HG03066 (cell line): ENCODE results near the gene MOB3B.

ENCODE experiments used
- ATAC-seq: cut with Tn5 transposase; IDR thresholded peaks from one replicate; pipeline ENCODE4 v1.9.1; 2021; ENCODE audit warnings: low read depth; ENCODE audit not compliant: unreplicated experiment

The MOB3B gene

DNA sequence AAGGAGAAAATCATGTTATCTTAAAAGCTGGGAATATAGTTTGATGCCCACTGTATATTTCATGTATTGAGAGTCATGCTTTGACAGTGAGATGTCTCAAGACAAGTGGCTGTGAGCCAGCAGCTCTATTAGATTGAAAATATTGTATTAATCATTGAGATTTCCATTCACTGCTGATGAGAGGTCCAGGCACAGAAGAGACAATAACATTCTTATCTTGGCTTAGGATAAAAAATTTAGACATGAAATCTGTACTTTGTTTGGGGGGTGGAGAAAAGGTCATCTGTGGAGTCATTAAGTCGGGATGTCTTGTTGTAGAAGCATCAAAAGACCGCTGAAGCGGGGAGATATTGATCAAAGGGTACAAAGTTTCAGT, 134.8 kb downstream of the MOB3B start:
- ATAC-seq: no peak

DNA sequence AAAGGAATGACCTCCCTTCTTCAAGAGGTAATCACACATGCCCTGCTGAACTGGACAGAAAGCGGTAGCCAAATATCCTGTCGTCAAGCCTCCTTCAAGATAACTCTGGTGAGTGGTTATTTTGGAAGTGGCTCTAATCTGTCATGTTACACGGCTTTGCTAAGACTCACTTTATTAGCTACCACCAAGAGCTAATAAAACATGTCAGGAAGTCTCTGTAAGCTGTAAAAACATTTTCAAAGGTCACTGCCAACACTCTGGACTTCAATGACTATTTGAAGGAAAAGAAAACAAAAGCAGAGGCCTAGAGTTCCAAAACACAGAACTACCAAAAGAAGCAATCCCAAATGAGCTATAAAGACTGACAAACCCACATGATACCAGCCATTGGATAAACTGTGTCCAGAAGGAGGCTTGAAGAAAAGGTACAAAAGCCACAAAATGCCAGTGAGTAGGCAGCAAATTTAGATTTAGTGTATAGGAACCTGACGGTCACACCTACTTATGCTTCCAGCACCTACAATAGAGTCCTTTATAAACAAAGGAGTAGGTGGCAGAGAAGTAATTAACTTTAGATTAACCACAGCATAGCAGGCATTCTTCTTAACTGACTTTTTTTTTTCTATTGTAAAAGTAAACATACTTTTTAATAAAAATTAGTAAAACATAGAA, 135.3 kb downstream of the MOB3B start:
- no peak for ATAC-seq

DNA sequence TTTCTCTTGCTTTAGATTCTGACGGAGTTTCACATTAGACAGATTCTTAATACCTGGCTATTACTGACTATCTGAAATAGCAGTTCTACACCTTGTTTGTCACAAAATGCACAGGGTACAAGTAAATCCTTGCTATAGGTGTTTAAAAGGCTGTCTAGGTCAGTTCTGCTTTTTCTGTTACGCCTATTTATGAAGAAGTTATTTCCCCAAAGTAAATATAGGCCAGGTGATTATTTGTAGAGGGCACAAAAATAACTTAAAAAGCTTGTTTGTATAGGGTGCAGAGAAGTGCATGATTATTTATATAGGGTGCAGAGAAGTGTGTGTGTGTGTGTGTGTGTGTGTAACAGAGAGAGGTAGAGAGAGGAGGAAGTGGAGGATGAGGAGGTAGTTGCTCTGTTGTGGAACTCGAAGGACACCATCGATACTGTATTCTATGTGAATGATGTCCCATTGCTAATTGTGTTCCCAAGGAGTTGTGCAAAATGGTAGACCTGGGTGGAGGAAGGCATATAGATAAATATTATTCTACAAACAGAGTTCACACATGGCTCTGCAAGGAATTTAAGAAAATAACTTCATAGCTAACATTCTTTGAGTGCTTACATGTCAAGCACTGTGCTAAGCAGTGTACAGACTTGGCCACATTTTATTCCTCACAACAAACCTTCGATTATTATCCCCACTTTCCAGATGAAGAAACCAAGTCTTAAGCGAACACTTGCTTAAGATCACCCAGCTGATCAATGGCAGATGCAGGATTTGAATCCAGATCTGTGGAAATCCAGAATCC, 136.4 kb downstream of the MOB3B start:
- ATAC-seq: no peak

DNA sequence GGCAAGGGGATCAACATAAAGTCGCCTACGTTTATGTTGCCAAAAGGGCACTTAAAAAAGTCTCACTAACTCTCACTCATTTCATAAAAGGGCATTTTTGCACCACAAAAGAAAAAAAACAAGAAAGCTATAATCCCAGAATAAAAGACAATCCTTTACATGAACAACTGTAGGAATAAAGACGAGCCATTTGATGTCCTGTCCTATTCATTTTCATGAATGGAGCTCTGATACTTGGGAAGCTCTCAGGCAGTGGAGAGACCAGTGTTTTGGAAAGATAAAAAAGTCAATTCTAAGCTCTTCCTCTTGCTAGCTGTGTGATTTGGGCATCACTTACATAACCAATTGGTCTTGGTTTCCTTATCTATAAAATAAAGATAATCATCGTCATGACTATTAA, 137.2 kb downstream of the MOB3B start:
- no peak for ATAC-seq

DNA sequence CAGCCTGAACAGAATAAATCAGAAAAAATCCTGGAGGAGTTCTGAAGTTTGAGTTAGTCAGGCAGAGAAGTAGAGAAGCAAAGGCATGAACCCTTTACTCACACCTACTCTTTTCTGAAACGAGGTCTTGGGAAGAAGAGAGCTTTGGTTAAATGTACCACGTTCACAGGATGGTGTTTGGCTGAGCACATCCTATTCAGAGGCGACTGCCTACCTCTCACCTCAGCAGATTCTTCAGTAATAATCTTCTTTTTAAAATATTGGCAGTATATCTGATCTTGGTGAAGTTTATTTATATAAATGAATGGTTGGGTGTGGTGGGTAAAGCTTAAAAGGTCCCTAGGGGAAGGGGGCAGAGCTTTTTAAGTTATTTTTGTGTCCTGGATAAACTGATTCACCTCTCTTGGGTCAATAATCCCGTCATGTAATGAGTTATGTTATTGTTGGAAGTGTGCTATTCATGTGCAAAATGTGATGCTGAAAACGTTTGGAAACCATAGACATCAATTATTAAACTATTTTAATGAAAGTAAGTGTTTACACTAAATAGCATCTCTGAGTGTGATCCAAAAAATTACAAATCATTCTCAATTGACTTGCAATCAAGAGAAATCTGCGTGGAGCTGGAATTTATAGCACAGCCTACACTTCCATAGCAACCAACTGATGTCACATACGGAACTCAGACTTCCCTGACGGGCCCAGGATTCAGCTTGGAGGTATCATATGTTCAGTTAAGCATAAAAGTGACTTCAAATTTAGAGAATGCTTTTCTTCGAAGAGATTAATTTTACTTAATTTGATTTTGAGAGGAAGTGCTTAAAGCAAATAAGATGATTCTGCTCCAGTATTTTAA, 138.3 kb downstream of the MOB3B start:
- no peak for ATAC-seq

DNA sequence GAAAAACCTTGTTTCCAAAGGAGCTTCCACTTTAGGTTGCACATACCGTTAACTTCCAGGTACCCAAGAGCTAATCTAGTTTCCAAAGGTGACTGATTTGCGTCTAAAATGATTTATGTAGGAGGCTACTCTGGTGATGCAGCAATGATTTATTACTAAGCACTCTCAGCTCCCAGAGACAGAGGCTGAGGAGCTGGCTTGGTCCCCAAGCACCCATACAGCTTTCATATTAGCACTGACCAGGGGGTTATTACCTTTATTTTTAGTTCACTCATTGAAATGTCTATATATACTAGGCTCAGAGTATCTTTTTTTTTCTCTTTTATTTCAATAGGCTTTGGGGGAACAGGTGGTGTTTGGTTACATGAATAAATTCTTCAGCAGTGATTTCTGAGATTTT, 141.5 kb downstream of the MOB3B start:
- no peak for ATAC-seq

DNA sequence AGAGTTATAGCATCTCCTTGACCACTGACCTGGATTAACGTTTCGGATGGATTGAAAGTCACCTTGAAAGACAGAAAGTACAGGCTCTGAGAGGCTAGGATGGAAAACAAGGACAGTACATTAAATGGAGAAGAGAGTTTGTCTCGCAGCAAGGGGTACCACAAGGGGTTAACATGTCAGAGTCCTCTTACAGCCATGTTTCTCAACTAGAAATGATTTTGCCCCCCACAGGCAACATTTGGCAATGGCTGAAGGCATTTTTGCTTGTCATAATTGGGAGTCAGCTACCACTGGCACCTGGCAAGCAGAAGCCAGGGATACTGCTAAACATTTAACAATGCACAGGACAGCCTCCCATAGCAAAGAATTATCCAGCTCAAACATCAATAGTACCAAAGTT, 141.9 kb downstream of the MOB3B start:
- no peak for ATAC-seq

DNA sequence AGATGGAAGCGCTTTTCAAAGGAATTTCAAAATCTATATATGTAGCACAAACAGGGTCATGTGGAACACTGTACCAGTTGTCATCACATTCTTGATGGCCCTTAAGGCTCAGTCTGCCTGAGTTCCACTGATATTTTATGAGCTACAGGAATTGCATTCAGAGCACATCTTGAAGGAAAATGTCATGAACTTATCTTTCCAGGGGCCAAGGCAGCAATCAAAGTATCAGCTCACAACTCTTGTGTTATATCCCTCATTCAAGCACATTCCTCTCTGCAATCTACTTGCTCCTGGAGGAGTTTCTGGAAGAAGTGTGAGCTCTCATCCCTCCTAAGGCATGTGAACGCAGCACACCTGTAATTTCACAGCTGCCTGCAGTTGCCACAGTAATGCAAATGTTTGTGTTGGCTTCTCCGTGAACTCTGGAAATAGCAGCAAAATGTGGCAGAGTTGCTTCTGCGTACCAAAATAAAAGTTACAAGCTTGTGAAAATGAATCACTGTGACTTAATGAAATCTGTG, 143.0 kb downstream of the MOB3B start:
- no peak for ATAC-seq

DNA sequence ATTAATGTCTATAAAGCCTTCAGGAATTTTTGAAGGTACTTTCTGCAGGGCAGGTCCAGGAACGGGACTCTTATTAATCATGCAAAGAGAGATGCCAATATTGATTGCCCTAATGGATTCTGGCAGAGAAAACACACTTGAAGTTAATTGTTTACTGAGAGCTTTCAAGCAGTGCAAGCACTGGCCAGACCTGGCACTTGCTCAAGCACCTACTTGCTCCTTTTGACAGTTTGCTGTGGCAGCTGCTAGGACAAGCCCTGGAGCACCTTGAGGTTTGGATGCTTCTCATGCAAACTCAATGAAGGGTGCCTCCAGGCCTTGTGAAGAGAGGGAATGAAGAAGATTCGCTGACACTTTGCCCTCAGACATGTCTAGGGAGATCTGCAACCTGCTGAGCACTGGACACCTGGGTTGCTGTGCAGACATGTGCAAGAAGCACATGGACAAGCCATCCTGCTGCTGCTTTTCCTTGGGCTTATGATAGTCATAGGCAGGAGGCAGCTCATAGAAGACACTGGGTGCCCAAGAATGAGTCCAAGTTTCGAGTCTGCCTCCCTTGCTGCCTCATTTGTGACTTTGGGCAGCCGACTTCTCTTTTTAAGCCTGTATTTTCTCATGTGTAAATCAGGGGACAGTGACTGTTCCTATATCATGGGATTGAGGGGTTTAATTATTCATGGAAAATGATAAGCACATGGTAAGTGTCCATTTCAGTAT, 143.8 kb downstream of the MOB3B start:
- ATAC-seq: no peak

DNA sequence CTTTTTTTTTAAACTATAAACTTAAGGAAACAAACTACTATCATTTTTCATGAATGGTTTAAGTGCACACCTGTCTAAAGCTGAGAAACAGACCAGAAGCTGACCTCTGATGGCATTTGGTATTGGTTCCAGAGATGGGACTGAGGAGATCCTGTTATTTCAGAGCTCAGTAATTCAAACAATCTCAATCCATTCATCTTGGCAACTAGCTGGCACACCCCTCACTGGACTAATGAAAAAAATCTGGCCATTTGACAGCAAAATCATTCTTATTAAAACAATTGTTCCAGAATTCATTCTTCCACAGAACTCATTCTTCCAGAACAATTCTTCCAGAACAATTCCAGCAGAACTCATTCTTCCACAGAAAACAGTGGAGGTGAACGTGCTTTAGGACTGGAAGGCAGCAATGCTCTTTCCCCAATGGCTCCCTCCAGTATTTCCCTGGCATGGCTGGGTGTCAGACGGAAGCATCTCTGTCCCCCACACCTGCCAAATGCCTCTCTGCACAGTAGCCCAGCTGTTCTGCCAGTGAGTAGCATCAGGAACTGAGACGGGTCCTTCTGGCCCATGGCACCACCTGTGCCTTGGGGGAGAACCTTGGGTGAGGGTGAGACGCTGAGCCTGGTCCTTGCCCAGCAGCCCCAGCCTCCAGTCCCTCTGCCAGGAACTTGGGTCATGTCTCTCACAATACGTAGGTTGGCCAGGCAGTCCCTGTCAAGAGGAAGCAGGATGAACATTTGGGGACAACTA, 145.2 kb downstream of the MOB3B start:
- ATAC-seq: no peak

DNA sequence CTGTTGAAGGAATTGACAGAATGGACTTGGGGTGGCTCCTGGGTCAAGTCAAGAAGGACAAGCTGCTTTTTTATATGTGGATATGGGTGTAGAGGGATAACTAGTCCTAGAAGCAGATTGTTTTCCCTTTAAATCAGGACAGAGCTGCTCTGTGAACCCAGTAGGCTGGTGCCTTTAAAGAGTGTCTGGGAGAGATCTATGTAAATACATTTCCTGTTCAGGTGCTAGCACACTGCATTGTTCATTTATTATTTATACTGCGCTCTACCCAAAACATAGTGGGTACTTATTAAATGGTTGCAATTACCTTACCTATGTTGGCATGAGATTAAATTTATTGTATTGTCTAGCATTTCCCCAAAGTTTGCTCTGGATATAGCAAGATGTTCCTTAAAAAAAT, 146.1 kb downstream of the MOB3B start:
- ATAC-seq: no peak

DNA sequence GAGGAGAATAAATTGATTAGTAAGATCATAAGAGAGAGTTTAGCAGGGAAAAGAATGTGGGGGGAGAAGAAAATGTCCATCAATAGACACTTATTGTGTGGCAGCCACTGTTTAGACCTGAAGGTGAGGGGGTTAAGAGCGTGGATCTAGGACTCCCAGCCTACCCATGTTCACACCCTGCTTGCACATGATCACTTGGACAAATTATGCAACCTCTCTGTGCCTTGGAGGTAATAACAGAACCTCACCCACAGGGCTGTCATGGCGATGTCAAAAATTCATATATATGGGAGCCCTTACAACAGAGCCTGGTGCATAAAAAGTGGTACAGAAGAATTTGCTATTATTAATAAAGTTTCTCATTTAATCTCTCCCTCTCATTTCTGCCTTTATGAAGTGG, 146.6 kb downstream of the MOB3B start:
- no peak for ATAC-seq

DNA sequence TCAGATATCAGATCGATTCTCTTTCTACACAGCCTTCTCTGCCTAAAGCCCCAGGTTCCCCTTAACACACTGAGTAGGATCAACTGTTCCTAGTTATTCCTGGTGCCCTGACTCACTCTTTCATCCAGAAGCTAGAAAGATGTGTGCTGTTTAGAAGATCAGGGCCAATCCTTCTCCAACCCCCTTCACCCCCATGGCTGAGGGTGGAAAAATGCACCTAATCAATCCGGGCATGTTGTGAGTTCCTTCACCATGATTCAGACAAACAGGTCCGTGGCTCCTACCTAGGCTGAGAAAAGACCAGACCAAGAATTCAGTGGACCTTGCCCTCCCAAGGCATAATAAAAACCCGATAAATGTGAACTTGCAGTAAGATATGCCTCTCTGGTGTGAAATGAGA, 147.3 kb downstream of the MOB3B start:
- no peak for ATAC-seq

DNA sequence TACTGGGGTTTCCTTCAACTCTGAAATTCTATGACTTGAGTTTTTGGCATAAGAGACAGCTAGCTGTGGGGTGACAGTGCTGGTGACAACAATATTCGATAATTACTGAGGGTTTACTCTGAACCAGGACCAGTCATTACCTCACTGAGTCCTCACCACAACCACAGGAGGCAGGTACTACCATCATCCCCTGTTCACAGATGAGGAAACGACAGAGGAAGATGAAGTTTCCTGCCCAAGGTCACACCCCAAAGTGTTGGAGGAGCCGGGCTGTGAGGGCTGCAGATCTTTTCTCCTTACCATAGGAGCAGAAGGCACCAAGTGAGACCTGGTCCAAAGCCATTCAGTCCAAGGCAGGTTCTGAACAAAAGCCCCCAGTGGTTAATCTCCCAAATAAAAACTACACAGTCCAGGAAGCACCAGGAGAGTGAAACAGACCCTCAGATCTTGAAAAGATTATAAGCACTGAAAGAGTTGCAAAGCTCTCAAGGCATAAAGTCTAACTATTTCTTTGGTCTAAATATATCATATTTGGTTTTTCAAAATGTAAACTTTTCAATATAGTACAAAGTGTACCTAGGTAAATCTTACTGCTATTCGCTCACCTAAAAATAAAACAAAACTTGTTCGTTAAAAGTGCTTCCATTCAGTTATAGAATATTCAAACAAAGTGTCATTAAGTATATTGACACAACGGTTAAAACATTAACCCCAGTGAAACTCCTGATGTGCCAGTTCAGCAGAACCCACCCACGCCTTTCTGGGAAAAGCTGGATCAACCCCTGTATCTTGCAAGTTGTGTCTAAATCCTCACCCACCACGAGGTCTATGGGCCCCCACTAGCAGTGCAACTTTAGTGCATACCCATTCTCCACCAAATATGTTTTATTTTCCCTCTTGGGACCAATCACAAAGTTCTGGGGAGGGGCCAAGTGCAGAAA, 150.0 kb downstream of the MOB3B start:
- no peak for ATAC-seq

DNA sequence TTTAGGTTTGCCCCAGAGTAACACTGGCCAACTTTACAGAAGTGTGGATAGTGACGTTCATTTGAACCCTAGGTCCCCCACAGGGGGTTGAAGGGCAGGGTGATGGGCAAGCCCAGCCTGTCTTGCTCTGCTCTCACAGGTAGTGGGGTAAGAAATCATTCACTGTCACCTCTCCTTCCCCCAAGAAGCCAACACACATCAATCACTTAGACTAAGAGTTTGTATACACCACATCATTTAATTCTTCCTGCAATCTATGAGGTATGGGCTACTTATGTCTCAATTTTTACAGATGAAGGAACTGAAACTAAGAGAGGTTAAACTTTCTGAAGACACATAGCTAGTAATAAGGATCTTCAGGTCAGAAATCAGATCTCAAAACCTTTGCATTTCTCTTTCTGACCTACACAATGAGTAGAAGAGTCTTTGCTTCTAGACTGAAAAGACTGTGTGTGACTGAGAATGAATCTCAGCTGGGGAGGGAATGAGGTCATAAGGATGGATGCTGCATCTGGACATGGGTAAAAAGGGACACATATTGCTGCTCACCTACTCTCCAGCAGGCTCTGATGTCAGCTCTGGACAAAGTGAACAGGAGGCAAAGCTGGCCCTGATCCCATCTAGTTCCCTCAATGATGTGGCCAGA, 151.7 kb downstream of the MOB3B start:
- ATAC-seq: peak; percentile 78

DNA sequence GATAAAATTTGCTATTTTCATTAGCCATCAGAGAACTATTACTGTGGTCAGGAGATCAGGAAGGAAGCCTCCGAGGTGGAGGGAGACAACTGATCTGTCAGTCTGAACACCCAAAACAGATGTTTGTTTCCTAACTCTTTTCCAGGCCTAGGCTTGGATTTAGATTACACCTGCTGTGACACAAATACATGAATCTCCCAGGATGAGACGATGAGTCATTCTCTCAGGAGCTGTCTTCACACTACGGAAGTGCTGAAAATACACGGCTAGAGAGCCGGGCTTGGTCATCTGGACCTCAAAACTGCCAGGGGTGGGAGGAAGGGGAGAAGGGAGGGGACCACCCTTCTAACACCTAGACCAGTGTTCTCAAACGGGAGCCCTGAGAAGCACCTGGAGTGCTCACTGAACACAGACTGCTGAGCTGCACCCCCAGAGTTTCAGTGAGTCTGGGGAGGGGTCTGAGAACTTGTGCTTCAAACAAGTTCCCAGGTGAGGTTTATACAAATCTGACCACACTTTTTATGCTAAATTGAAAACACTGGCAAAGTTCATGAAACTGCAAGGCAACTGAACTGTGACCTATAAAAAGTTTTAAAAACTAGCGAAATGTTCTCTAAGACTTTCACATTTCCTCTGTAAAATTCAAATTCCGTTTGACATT, 152.3 kb downstream of the MOB3B start:
- peak; percentile 34 for ATAC-seq

DNA sequence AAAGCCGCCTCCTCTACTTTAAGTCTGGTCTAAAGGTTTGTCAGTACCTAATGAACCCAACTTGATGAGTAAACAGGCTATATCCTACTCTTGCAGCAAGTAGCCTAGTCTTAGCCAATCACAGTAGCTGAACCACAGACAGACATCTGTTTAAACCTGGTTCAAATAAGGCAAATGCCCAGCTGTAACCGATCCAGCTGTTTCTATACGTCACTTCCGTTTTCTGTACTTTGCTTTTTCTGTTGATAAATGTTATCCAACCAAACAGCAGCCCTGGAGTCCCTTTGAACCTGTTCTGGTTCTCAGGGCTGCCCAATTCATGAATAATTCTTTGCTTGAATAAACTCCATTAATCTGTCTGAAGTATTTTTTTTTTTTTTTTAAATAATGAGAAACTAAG, 155.8 kb downstream of the MOB3B start:
- ATAC-seq: no peak

DNA sequence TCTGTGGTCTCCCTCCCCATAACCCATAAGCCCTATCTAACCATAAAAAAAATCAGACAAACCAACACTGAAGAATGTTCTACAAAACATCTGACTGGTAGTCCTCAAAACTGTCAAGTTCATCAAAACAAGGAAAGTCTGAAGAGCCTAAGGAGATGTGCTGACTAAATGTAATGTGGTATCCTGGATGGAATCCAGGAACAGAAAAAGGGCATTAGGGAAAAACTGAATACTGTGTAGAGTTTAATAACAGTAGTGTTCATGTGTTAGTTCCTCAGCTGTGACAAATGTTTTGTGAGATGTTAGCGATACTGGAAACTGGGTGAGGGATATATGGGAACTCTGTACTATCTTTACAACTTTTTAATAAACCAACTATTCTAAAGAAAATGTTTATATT, 157.0 kb downstream of the MOB3B start:
- no peak for ATAC-seq
